ENCODE results near the gene ARPC5L. TPM values are rescaled to one million over a fixed set of nuclear protein-coding genes. Genes with fewer than 3 reads are reported as not detected.
A peak's percentile ranks its signal among the peaks of the same experiment; 100 is the strongest.

ARPC5L gene
- 24.3 and 36.0 TPM in 2 replicates for total RNA-seq
- polyA plus RNA-seq, result 61.2 and 88.8 TPM in 2 replicates

DNA sequence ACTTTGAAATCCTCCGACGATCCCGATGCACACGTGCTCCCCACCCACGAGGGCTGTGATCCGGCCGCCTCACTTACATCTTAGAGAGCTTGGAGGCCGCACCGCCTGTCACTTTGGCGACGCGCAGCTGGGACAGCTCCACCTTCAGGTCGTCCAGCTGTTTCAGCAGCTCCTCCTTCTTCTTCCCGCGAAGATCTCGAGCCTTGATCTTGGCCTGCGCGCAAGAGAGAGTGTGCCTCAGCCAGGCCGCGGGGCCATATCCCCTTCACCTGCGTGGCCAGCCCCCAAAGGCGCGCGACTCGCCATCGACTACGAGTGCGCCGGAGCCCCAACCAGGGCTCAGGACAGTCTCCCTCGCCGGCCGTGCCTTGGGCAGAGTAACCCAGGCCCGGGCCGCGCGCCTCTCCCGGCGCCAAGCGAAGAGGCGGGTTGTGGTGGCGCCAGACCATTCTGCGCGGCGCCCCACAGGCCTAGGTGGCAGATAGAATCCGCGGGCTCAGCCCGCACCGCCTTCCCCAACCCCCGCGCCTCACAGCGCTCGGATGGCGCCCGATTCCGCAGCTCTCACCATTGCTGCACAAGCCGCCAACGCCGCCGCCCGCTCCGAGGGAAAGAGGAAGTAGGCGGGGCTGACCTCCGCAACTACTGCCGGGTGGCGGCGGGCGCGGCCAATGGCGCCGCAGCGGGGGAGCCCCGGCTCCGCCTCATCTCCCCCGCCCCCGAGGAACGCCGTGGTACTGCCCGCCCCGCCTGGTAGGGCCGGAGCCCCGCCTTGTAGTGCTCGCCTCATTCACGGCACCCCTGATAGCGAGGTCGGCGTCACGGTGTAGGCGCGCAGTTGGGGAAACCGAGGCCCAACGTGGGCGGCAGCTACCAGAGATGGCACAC lies at the start of gene ARPC5L, which contains the start of gene RPL35:
Gene ARPC5L, plus strand, starts transcription at position 789 of the 888 bp plus-strand sequence. CDS start 7,161 bp downstream, outside the sequence.
Gene RPL35, minus strand, starts transcription at position 616 of the 888 bp plus-strand sequence. Its CDS starts 45 bp downstream, at position 571.
- DNase-seq (ENCODE audit: low read depth in 1 of 2, low spot score in 1 of 2), result peak; percentile 97 to 98
- H3K9me3 ChIP-seq (ENCODE audit: low read depth), result no peaks in the 10 kb centered on the region
- peak within 1 kb of the TSS; percentile 74 for H3K4me3 ChIP-seq
- H3K27me3 ChIP-seq, result no peaks in the 10 kb centered on the region
- peak within 1 kb of the TSS; percentile 97 for H3K27ac ChIP-seq
- H3K4me1 ChIP-seq (ENCODE audit: low read depth), result peaks cover 6% of the 10 kb centered on the region
- H3K36me3 ChIP-seq, result peaks cover 27% of the 10 kb centered on the region
- TF ChIP-seq, protein P1, sequence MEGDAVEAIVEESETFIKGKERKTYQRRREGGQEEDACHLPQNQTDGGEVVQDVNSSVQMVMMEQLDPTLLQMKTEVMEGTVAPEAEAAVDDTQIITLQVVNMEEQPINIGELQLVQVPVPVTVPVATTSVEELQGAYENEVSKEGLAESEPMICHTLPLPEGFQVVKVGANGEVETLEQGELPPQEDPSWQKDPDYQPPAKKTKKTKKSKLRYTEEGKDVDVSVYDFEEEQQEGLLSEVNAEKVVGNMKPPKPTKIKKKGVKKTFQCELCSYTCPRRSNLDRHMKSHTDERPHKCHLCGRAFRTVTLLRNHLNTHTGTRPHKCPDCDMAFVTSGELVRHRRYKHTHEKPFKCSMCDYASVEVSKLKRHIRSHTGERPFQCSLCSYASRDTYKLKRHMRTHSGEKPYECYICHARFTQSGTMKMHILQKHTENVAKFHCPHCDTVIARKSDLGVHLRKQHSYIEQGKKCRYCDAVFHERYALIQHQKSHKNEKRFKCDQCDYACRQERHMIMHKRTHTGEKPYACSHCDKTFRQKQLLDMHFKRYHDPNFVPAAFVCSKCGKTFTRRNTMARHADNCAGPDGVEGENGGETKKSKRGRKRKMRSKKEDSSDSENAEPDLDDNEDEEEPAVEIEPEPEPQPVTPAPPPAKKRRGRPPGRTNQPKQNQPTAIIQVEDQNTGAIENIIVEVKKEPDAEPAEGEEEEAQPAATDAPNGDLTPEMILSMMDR (IDR thresholded peaks at IDR 0.05; ENCODE audit: low read depth, low read length), result peak; percentile 27

DNA sequence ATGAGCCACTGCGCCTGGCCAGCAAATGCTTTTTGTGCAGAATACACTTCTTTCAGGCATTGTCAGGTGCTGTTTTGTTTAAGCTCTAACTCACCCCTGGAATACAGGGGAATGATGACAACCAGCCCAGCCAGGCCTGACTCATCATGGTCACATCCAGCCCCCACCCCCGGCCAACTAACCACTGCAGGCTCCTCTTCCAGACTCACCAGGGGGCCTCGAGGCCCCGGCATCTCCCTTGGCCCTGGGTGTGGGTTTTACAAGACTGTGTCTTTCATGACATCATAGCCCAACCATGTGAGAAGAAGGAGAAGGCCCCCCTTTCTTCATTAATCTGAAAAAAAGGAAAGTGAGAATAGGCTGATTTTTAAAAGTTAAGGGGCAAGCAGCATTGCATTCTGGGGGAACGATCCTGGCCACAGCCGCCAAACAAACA lies 49.5 kb upstream of the ARPC5L start:
- H3K9me3 ChIP-seq (ENCODE audit: low read depth), result no peaks in the 10 kb centered on the region
- H3K27ac ChIP-seq, result no peak overlapping the region
- H3K4me1 ChIP-seq (ENCODE audit: low read depth), result peaks cover 10% of the 10 kb centered on the region
- peak in 1 of 2 donors; percentile 89 for DNase-seq (ENCODE audit: low read depth in 1 of 2, low spot score in 1 of 2)
- TF ChIP-seq, protein P1 (IDR thresholded peaks at IDR 0.05; ENCODE audit: low read depth, low read length), result no peak
- H3K27me3 ChIP-seq, result no peaks in the 10 kb centered on the region
- H3K4me3 ChIP-seq, result no peak overlapping the region
- H3K36me3 ChIP-seq, result no peaks in the 10 kb centered on the region

DNA sequence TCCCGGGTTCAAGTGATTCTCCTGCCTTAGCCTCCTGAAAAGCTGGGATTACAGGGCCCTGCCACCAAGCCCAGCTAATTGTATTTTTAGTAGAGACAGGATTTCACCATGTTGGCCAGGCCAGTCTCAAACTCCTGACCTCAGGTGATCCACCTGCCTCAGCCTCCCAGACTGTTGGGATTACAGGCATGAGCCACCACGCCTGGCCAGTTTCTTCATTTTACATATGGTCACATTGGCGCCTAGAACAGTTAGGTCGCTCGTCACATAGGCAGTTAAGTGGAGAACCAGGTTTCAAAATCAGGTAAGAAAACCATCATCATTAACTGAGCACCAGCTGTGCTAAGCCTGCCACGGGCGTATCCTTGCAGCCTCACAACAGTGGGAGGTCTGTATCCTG lies 48.9 kb upstream of the ARPC5L start:
- Histone ChIP-seq H3K27me3 (no peaks in the 10 kb centered on the region), H3K27ac (no peak overlapping the region), H3K9me3 (ENCODE audit: low read depth) (no peaks in the 10 kb centered on the region), H3K36me3 (no peaks in the 10 kb centered on the region), H3K4me1 (ENCODE audit: low read depth) (peaks cover 10% of the 10 kb centered on the region), H3K4me3 (no peak overlapping the region)
- TF ChIP-seq, protein P1 (IDR thresholded peaks at IDR 0.05; ENCODE audit: low read depth, low read length), result no peak
- DNase-seq (ENCODE audit: low read depth in 1 of 2, low spot score in 1 of 2), result no peak

DNA sequence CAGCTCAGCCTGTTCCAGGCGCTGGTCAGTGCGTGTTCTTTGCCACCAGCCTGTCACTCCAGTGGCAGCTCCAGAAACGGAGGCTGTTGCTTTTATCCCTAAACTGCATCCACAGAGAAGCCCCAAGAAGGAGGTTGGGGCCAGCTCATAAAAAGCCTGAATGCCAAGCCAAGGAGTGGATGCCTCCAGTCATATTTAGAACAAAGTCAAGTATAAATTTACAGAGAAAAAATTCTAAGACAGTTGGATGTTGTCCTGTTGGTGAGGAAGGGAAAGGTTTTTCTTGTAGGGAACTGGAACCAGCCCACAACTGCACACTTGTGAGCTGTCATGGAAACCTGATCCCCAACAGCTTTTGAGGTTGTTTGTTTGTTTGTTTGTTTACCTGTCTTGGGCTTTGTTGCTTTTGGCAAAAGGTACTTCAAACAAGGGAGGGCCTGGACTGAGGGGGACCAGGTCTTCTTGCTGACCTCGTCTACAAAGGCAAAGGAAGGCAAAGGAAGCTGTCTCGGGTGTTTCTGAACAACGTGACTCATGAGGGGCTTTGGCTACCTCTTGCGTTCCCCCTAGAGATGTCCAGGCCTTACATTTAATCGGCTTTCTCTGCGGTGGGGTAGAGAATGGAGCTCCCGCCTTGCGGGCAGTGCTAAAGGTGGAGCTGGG lies 48.3 kb upstream of the ARPC5L start:
- Histone ChIP-seq H3K4me3 (no peak overlapping the region), H3K9me3 (ENCODE audit: low read depth) (no peaks in the 10 kb centered on the region), H3K36me3 (no peaks in the 10 kb centered on the region), H3K27ac (no peak overlapping the region), H3K4me1 (ENCODE audit: low read depth) (peaks cover 10% of the 10 kb centered on the region), H3K27me3 (no peaks in the 10 kb centered on the region)
- DNase-seq (ENCODE audit: low read depth in 1 of 2, low spot score in 1 of 2), result no peak
- TF ChIP-seq, protein P1 (IDR thresholded peaks at IDR 0.05; ENCODE audit: low read depth, low read length), result no peak

DNA sequence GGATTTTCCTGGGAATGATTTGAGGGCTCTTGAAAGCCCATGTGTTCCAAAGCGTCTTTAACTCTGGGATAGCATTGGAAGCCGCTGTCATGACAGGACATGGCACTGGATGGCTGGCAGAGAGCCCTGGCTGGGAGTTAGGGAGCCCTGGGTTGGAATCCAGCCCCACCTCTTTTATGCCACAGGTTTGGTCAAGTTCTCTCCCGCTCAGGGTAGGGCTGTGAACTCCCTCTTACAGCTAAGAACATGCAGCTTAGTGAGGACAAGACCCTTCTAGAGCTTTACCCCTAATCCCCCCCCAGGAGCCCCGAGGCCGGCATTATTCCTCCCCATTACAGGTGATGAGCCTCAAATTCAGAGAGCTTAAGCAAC lies 47.8 kb upstream of the ARPC5L start:
- TF ChIP-seq, protein P1 (IDR thresholded peaks at IDR 0.05; ENCODE audit: low read depth, low read length), result no peak
- Histone ChIP-seq H3K27me3 (no peaks in the 10 kb centered on the region), H3K9me3 (ENCODE audit: low read depth) (no peaks in the 10 kb centered on the region), H3K4me3 (no peak overlapping the region), H3K27ac (no peak overlapping the region), H3K4me1 (ENCODE audit: low read depth) (peaks cover 10% of the 10 kb centered on the region), H3K36me3 (no peaks in the 10 kb centered on the region)
- DNase-seq (ENCODE audit: low read depth in 1 of 2, low spot score in 1 of 2), result no peak

All from cardiac muscle cell (in vitro differentiated cells and primary cell).